Fibroblast of upper back skin (primary cell): Measurements from ENCODE around the gene SPATS2.
A peak's percentile ranks its signal among the peaks of the same experiment; 100 is the strongest.
"Not testable (repeated sequence)": the region's sequence is repeated elsewhere in the genome, so short reads cannot be mapped to it uniquely, and the experiment has no call there.

ENCODE experiments used
- DNase-seq: peaks from one replicate; pipeline ENCODE4 v3.0.0-alpha.2; 2013

Gene SPATS2

DNA sequence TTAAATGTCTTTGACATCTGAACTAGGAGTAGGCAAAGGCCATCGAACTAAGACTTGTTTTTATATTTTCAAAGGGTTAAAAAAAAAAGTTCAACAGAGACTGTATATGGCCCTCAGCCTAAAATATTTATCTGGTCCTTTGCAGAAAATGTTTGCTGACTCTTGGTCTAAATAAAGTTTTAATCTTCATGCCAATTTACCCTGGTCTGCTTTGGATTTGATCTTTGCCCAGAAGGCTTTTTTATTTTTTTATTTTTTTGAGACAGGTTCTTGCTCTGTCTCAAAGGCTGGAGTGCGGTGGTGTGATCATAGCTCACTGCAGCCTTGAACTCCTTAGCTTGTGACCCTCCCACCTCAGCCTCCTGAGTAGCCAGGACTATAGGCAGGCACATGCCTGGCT is 47.1 kb downstream of the SPATS2 start:
- DNase-seq, result no peak

DNA sequence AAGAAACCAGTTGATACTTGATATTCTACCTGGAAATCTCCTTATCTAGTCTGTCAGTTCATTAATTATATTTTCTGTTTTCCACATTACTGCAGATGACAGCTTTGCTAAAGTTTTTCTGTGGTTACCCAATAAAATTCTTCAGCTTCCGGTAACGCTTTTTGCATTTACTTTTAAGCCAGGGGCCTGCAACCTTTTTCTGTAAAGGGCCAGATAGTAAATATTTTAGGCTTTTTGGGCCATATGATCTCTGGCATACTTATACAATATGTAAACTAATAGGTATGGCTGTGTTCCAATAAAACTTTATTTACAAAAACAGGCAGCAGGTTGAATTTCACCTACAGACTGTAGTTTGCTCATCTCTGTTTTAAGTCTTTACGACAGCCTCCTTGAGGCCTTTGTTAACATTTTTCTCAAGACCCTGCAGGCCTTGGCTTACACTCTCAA is 48.3 kb downstream of the SPATS2 start:
- no peak for DNase-seq

- DNase-seq, result no peak
Measured at GRCh38 chr12:49416892-49417291, 49.6 kb downstream of the SPATS2 start.

- no peak for DNase-seq
Measured at GRCh38 chr12:49417558-49417957, 50.3 kb downstream of the SPATS2 start.

DNA sequence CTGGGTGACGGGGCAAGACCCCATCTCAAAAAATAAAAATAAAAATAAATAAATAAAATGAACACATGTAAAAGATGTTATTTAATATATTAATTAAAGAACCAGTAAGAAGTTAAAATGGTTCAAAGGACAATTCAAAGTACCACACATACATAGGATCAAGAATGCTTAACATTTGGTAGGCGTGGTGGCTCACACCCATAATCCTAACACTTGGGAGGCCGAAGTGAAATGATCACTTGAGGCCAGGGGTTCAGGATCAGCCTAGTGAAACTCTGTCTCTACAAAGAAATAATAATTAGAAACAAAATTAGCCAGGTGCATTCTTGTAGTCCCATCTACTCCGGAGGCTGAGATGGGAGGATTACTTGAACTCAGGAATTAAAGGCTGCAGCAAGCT is 53.3 kb downstream of the SPATS2 start:
- DNase-seq, result no peak

DNA sequence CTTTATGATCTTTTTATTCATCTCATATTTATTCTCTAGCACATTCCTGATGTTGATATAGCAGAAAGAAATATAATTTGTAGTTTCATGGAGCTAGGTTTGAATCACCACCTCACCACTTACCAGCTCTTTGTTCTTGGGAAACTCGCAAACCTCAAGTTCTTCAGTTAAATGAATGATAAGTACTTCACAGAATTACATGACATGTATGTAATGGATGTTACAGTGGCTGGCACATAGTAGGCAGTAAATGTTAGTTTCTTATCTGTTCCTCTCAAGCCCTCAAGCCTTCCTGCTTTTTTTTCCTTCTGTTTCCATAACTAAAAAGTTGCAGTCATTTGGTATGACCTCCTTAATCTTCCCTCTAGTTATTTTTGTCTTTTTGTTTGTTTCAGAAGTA is 54.9 kb downstream of the SPATS2 start:
- DNase-seq, result no peak

DNA sequence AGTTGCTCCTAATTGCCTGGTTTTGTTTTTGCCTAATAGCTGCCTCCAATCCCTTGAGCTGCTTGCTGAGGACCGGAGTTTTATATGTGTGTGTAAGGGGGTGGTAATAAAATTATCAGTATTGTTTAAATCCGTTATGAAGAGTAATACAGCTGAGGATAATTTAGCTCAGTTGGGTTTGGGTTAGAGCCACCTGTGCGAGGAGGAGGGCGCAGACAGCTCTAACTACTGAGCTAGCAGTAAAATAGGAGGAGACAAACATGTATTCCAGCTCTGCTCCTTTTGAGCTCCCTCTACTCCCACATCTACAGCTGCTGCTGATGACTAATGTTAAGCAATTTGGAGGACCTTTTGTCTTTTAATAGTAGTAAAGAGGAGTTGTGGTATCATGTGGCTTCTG is 61.5 kb downstream of the SPATS2 start:
- peak; percentile 65 for DNase-seq

GRCh38 chr12:49432616-49433015 is 65.4 kb downstream of the SPATS2 start:
- DNase-seq, result no peak

GRCh38 chr12:49436799-49437198 is 69.5 kb downstream of the SPATS2 start:
- DNase-seq, result not testable (repeated sequence)

GRCh38 chr12:49439042-49439441 is 71.8 kb downstream of the SPATS2 start:
- no peak for DNase-seq

DNA sequence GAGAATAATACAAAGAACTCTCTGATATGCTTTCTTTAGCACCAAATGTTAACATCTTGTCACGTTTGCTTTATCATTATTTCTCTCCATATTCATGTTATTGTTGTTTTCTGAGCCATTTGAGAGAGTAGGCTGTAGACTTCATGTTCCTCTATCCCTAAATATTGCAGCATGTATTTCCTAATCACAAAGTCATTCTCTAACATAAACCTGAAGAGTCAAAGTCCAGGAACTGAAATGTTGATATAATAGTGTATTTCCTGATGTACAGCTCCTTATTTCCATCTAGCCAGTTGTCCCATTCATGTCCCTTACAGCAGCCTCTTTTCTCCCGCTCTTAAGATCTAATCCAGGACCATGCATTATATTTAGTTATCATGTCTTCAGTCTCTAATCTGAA is 72.8 kb downstream of the SPATS2 start:
- no peak for DNase-seq

- no peak for DNase-seq
Measured at GRCh38 chr12:49442915-49443314, 75.7 kb downstream of the SPATS2 start.

DNA sequence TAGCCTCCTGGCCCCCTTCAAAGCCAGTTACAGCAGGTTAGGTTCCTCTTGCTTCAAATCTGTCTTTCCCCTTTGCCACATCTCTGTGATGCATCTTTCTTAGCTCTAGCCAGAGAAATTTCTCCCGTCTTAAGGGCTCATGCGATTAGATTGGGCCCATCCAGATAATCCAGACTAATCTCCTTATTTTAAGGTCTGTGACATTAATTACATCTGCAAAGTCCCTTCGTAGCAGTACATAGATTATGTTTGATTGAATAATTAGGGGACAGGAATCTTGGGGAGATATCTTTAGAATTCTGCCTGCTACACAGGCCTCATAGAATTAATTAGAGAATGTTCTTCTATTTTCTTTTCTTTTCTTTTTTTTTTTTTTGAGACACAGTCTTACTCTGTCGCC is 79.3 kb downstream of the SPATS2 start:
- no peak for DNase-seq

DNA sequence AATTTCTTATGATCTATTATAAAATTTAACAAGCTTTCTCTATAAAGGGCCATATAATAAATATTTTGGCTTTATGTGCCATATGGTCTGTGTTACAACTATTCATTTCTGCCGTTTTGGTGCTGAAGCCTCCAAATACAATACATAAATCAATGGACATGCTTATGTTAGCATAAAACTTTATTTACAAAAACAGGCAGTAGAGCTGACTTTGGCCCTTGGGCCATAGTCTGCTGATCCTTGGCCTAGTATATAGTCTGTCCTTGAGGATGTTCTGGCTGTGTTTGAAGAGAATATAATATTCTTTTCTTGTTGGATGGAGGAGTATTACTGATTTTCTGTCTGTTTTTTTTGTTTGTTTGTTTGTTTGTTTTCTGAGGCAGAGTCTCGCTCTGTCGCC is 81.6 kb downstream of the SPATS2 start:
- DNase-seq, result no peak

DNA sequence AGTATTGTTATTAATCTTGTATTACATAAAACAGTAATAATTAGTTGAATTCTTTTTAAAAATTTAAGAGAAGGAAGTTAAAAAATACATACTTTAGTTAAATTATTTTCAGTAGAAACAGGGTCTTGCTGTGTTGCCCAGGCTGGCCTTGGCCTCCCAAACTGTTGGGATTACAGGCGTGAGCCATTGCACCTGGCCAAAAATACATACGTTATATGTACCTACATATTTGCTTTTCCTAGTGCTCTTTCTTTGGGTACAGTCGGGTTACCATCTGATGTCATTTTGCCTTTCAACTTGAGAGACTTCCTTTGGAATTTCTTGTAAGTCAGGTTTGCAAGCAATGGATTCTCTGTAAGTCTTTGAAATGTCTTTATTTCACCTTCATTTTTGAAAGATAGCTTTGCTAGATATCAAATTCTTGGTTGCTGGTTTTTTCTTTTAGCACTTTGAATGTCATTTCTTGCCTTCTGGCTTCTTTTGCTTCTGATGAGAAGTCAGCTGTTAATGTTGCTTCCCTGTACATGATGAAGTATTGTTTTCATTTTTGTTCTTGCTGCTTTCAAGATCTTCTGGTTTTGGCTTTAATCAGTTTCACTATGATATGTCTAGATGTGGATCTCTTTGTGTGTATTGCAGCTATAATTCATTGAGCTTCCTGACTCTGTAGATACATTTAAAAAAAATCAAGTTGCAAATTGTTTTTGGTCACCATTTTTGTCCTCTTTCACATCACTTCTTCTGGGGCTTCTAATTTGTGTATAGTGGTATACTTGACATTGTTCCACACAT is 84.4 kb downstream of the SPATS2 start:
- no peak for DNase-seq

- DNase-seq, result no peak
Measured at GRCh38 chr12:49455501-49455900, 88.2 kb downstream of the SPATS2 start.

DNA sequence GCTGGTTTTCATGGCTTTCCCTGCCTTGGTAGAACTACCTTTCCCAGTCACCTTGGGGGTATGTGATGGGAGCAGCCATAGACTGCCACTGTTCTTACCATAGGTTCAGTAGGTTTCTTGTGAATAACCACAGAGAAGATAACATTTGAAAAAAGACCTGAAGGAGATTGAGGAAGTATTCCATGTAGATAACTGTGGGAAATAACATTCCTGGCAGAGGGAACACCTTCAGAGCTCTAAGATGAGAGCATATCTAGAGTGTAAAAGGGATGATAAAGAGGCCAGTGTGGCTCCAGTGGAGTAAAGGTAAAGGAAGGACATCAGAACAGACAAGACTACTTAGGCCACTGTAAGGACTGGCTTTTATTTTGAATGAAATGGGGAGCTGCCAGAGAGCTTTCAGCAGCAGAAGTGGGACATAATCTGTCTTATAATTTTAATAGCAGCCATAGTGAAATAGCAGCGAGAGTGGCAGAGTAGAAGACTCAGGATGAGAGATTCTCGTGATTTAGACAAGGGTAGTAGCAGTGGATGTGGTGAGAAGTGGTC is 88.9 kb downstream of the SPATS2 start:
- no peak for DNase-seq

DNA sequence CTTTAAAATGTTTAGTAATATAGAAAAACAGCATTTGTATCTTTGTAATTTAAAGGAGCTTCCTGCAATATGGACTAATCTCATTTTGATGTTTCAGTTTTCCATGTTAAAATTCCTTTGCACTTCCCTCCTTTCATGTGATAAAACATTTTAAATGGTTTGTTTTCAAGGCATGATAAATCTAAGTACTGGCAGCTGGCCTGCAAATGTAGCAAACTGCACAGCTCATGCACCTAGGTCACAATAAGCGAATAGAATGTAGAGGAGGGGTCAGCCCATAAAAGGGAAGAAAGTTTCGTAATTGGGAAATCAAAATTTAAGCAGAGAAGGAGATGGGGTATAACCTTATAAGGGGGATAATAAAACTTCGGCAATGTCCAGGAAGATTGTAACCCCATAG is 91.6 kb downstream of the SPATS2 start:
- DNase-seq, result no peak

- no peak for DNase-seq
Measured at GRCh38 chr12:49461221-49461620, 94.0 kb downstream of the SPATS2 start.

DNA sequence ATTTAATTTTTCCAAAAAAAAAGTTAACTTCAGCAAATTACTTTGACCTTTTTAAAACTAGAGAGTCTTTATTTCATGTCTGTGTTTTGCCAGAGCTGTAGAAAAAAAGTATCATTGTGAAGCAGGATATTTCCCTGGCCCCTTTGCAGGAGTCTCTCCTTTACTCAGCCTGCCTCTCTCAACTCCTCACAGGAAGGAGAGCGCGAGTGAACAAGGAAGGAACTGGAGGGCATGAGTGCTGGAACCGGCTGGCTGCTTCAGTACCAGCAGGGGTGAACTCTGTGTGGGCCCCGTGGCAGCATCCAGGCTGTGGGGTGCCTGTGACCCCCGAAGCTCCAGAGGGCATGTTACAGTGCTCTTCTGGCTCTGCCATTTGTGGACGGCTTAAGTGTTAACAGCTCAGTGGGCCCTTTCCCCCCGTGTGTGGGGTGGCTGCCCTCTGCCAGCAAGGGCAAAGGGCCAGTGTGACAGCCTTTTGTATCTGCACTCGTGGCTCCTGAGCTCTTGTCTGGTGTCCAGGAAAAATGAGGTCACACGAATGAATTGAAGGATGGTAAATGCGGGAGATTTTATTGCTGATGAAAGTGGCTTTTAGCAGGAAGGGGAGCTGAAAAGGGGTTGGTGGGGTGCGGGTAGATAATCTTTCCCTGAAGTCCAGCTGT is 95.0 kb downstream of the SPATS2 start:
- DNase-seq, result no peak

DNA sequence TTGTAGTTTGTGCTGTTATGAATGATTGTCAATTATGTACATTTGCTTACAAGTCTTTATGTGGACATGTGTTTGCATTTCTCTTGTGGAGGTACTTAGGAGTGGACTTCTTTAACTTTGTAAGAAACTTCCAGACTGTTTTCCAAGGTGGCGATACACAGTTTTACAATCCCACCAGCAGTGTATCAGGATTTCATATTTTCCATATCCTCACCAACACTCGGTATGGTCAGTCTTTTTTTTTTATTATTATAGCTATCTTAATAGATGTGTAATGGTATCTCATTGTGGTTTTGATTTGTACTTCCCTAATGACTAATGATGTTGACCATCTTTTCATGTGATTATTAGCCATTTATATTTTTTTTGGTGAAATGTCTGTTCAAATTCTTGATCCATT is 97.9 kb downstream of the SPATS2 start:
- DNase-seq, result no peak

- DNase-seq, result peak; percentile 33
Measured at GRCh38 chr12:49470986-49471385, 103.7 kb downstream of the SPATS2 start.

DNA sequence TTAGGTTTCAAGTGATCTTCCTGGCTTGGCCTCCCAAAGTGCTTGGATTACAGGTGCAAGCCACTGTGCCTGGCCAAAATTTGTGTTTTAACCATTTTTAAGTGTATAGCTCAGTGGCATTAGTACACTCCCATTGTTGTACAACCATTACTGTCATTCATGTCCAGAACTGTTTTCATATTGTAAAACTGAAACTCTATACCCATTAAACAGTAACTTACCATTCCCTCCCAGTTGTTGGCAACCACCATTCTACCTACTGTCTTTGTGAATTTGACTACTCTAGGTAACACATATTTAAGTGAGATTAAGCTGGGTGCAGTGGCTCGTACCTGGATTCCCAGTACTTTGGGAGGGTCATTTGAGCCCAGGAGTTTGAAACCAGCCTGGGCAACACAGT is 104.3 kb downstream of the SPATS2 start:
- DNase-seq, result no peak

DNA sequence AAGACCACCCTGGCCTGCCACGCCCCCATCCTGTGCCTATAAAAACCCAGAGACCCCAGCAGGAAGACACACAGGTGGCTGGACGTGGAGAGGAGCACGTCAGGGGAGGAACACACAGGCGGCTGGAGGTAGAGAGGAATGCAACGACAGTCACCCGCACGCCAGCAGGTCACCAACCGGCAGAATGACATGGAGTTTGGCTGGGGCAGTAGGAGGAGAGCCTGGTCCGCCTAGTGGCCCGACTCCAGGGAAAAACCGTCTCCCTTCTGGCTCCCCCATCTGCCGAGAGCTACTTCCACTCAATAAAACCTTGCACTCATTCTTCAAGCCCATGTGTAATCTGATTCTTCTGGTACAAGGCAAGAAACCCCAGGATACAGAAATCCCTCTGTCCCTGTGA is 108.8 kb downstream of the SPATS2 start:
- no peak for DNase-seq
